Keratinocyte (primary cell): Measurements from ENCODE around the gene AQP6. TPM values are rescaled to one million over a fixed set of nuclear protein-coding genes. Genes with fewer than 3 reads are reported as not detected.

Experiments used
- DNase-seq: peaks from one replicate; pipeline ENCODE4 v3.0.0-alpha.2; 2011; ENCODE audit warnings: low read depth, missing footprints, low spot score
- FAIRE-seq: peaks from 2 replicates; lab custom pipeline; 2011; peaks lifted over from hg19 to GRCh38; lab: Jason Lieb, UNC
- H2AFZ ChIP-seq: 2 replicates; pipeline ENCODE4 v1.6.0; 2012; ENCODE audit warnings: low read length, control low read depth, inconsistent platforms; ENCODE audit not compliant: control insufficient read depth
- H3K27ac ChIP-seq: 2 replicates; pipeline ENCODE4 v1.5.1; 2011; ENCODE audit warnings: low read length; ENCODE audit not compliant: control insufficient read depth, insufficient read depth
- H3K27me3 ChIP-seq: 3 replicates; pipeline ENCODE4 v1.6.0; 2011; ENCODE audit warnings: low read length; ENCODE audit not compliant: control insufficient read depth, insufficient read depth; ENCODE audit errors: extremely low read depth
- H3K36me3 ChIP-seq, 2 experiments: 2 replicates in 1 of 2; 3 replicates in 1 of 2; pipeline ENCODE4 v1.5.1; 2011; ENCODE audit warnings: low read length in 2 of 2, mild to moderate bottlenecking in 1 of 2; ENCODE audit not compliant: control insufficient read depth in 2 of 2, insufficient read depth in 2 of 2; ENCODE audit errors: extremely low read depth in 1 of 2
- H3K4me1 ChIP-seq: 3 replicates; pipeline ENCODE4 v1.5.1; 2011; ENCODE audit warnings: low read length; ENCODE audit not compliant: control insufficient read depth, insufficient read depth; ENCODE audit errors: extremely low read depth
- H3K4me2 ChIP-seq: 3 replicates; pipeline ENCODE4 v1.6.0; 2011; ENCODE audit warnings: low read depth, low read length; ENCODE audit not compliant: control insufficient read depth, insufficient read depth; ENCODE audit errors: extremely low read depth
- H3K4me3 ChIP-seq, 3 experiments: fragments of 200-600 bp in 1 of 3; sonication (generic) in 1 of 3; 2 replicates in 2 of 3; 3 replicates in 1 of 3; pipeline ENCODE4 v1.5.1; 2011 to 2016; ENCODE audit warnings: low read length in 3 of 3, mild to moderate bottlenecking in 3 of 3, control low read depth in 2 of 3, inconsistent platforms in 1 of 3, low read depth in 1 of 3, mixed read lengths in 1 of 3, mixed run types in 1 of 3, moderate library complexity in 1 of 3; ENCODE audit not compliant: control insufficient read depth in 2 of 3, insufficient read depth in 2 of 3; ENCODE audit errors: extremely low read depth in 1 of 3
- H3K79me2 ChIP-seq: 2 replicates; pipeline ENCODE4 v1.6.0; 2012; ENCODE audit warnings: low read length; ENCODE audit not compliant: control insufficient read depth, insufficient read depth
- H3K9ac ChIP-seq: 3 replicates; pipeline ENCODE4 v1.6.0; 2011; ENCODE audit warnings: low read length; ENCODE audit not compliant: control insufficient read depth, insufficient read depth; ENCODE audit errors: extremely low read depth
- H3K9me1 ChIP-seq: 3 replicates; pipeline ENCODE4 v1.6.0; 2011; ENCODE audit warnings: low read length; ENCODE audit not compliant: control insufficient read depth, insufficient read depth; ENCODE audit errors: extremely low read depth
- H3K9me3 ChIP-seq: 2 replicates; pipeline ENCODE4 v1.5.1; 2012; ENCODE audit warnings: low read depth, low read length; ENCODE audit not compliant: control insufficient read depth
- H4K20me1 ChIP-seq: 3 replicates; pipeline ENCODE4 v1.6.0; 2011; ENCODE audit warnings: low read length; ENCODE audit not compliant: control insufficient read depth, insufficient read depth; ENCODE audit errors: extremely low read depth
- CTCF ChIP-seq, 3 experiments: IDR thresholded peaks in 1 of 3; conservative IDR thresholded peaks in 1 of 3; optimal IDR thresholded peaks in 1 of 3; 2 replicates in 2 of 3; 3 replicates in 1 of 3; pipeline versions ENCODE3 to v1.5.1; 2011; ENCODE audit warnings: low read length in 3 of 3, mild to moderate bottlenecking in 3 of 3, moderate library complexity in 2 of 3, control low read depth in 1 of 3, inconsistent platforms in 1 of 3; ENCODE audit not compliant: insufficient read depth in 2 of 3; ENCODE audit errors: extremely low read depth in 1 of 3
- EZH2 ChIP-seq: IDR thresholded peaks from one replicate; pipeline ENCODE4 v1.6.1; 2012; ENCODE audit warnings: inconsistent platforms, mild to moderate bottlenecking, low read length, moderate library complexity
- dilution Hi-C: fragments of 300-500 bp; cut with MboI; formaldehyde crosslinking; loops from one replicate; pipeline ENCODE4 v1.7.0; 2020; ENCODE audit warnings: low sequenced_read_pairs; ENCODE audit not compliant: extremely low pct_ligation_motif_present
- polyA plus RNA-seq, 5 experiments: library from polyadenylated mRNA; depleted of rRNA in 3 of 5; stranded (reverse) in 3 of 5; stranded (forward) in 1 of 5; unstranded in 1 of 5; fragments of >200 nt; gene quantifications; 1 replicate in 1 of 5; 2 replicates in 3 of 5; 3 replicates in 1 of 5; pipeline versions ENCODE4 v1.2.1 to v1.2.3, GENCODE V29; 2011 to 2012; ENCODE audit warnings: missing spikeins in 2 of 5, low read depth in 1 of 5, low replicate concordance in 1 of 5

The AQP6 gene
- polyA plus RNA-seq, 1 donor (not counting 4 experiments of a cell fraction or from before 2014, with no cell fraction given), result 0.45 TPM

DNA sequence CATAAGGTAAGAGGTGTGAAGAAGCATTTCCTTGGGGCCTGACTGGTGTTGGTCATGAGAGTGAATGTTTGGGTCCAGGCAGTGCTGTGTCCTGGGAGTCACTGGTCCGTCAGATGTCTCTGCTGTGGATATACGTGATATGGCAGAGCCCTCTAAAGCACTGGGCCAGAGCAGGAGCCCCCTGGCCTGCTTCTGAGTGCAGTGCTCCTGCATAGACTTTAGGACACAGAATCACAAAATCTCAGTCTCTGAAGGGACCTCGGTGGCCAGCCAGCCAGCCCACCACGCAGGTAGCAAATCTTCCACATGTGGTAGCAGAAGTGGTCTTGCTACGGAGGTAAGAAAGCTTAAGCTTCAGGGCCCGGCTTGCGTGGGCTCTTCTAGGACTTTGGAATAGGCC lies 40.7 kb upstream of the AQP6 start:
- Histone ChIP-seq H3K27me3 (no peaks in the 10 kb centered on the region), H3K79me2 (no peaks in the 10 kb centered on the region), H3K9me1 (no peaks in the 10 kb centered on the region), H4K20me1 (no peaks in the 10 kb centered on the region), H3K4me1 (peaks cover 14% of the 10 kb centered on the region), H2AFZ (no peak overlapping the region), H3K9ac (no peak overlapping the region), H3K36me3 (no peaks in the 10 kb centered on the region), H3K4me3 (no peak overlapping the region), H3K9me3 (no peaks in the 10 kb centered on the region), H3K4me2 (no peak overlapping the region), H3K27ac (no peak overlapping the region)
- DNase-seq, result no peak
- dilution Hi-C loops, result no loop called here
- no peak for FAIRE-seq
- TF ChIP-seq EZH2 (no peak), CTCF (optimal IDR thresholded peaks at IDR 0.05 in 1 of 3, IDR thresholded peaks at IDR 0.05 in 1 of 3, conservative IDR thresholded peaks at IDR 0.05 in 1 of 3; ENCODE audit: extremely low read depth in 1 of 3, insufficient read depth in 2 of 3, low read length in 3 of 3) (no peak)

GRCh38 chr12:49932533-49933130 lies 40.1 kb upstream of the AQP6 start:
- no peak overlapping the region for H2AFZ ChIP-seq
- no peaks in the 10 kb centered on the region for H3K9me1 ChIP-seq
- H3K27me3 ChIP-seq, result no peaks in the 10 kb centered on the region
- H3K9ac ChIP-seq, result no peak overlapping the region
- H3K4me1 ChIP-seq, result peaks cover 20% of the 10 kb centered on the region
- TF ChIP-seq EZH2 (no peak), CTCF (optimal IDR thresholded peaks at IDR 0.05 in 1 of 3, IDR thresholded peaks at IDR 0.05 in 1 of 3, conservative IDR thresholded peaks at IDR 0.05 in 1 of 3; ENCODE audit: extremely low read depth in 1 of 3, insufficient read depth in 2 of 3, low read length in 3 of 3) (no peak)
- no peaks in the 10 kb centered on the region for H4K20me1 ChIP-seq
- H3K27ac ChIP-seq, result no peak overlapping the region
- H3K9me3 ChIP-seq, result no peaks in the 10 kb centered on the region
- dilution Hi-C loops, result no loop called here
- DNase-seq (no peak), FAIRE-seq (no peak)
- no peak overlapping the region for H3K4me2 ChIP-seq
- no peak overlapping the region for H3K4me3 ChIP-seq
- no peaks in the 10 kb centered on the region for H3K36me3 ChIP-seq
- no peaks in the 10 kb centered on the region for H3K79me2 ChIP-seq
